Iris pigment epithelial cell (primary cell): ENCODE measurements around the gene MAP4K3.

Experiments used
- DNase-seq: peaks from one replicate; pipeline ENCODE4 v3.0.0-alpha.2; 2011; ENCODE audit warnings: low read depth

The MAP4K3 gene

GRCh38 chr2:39241588-39241987, 195.5 kb downstream of the MAP4K3 start:
- DNase-seq: no peak

GRCh38 chr2:39240758-39241157, 196.3 kb downstream of the MAP4K3 start:
- no peak for DNase-seq

- peak; percentile 61 for DNase-seq
Measured at GRCh38 chr2:39234754-39235153, 202.3 kb downstream of the MAP4K3 start.

- DNase-seq: no peak
Measured at GRCh38 chr2:39232141-39232540, 204.9 kb downstream of the MAP4K3 start.

GRCh38 chr2:39228413-39229209, 208.5 kb downstream of the MAP4K3 start:
- no peak for DNase-seq

- peak; percentile 78 for DNase-seq
Measured at GRCh38 chr2:39227628-39228412, 209.3 kb downstream of the MAP4K3 start.

GRCh38 chr2:39225567-39225966, 211.5 kb downstream of the MAP4K3 start:
- no peak for DNase-seq

- DNase-seq: no peak
Measured at GRCh38 chr2:39223909-39224308, 213.2 kb downstream of the MAP4K3 start.

GRCh38 chr2:39221459-39221858, 215.6 kb downstream of the MAP4K3 start:
- DNase-seq: no peak

- DNase-seq: no peak
Measured at GRCh38 chr2:39220136-39220535, 216.9 kb downstream of the MAP4K3 start.

GRCh38 chr2:39218391-39218790, 218.7 kb downstream of the MAP4K3 start:
- no peak for DNase-seq

GRCh38 chr2:39217192-39217550, 219.9 kb downstream of the MAP4K3 start:
- no peak for DNase-seq

- no peak for DNase-seq
Measured at GRCh38 chr2:39216346-39217191, 220.5 kb downstream of the MAP4K3 start.

GRCh38 chr2:39215545-39215944, 221.5 kb downstream of the MAP4K3 start:
- no peak for DNase-seq

- no peak for DNase-seq
Measured at GRCh38 chr2:39213015-39213414, 224.1 kb downstream of the MAP4K3 start.

- DNase-seq: no peak
Measured at GRCh38 chr2:39210846-39211245, 226.2 kb downstream of the MAP4K3 start.

- DNase-seq: no peak
Measured at GRCh38 chr2:39203382-39203781, 233.7 kb downstream of the MAP4K3 start.

- DNase-seq: peak; percentile 24
Measured at GRCh38 chr2:39202639-39203369, 234.3 kb downstream of the MAP4K3 start.
